Measurements from ENCODE around the gene TSPY1.
"Not testable (repeated sequence)": the region's sequence is repeated elsewhere in the genome, so short reads cannot be mapped to it uniquely, and the experiment has no call there.

TSPY1 gene, protein sequence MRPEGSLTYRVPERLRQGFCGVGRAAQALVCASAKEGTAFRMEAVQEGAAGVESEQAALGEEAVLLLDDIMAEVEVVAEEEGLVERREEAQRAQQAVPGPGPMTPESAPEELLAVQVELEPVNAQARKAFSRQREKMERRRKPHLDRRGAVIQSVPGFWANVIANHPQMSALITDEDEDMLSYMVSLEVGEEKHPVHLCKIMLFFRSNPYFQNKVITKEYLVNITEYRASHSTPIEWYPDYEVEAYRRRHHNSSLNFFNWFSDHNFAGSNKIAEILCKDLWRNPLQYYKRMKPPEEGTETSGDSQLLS

DNA sequence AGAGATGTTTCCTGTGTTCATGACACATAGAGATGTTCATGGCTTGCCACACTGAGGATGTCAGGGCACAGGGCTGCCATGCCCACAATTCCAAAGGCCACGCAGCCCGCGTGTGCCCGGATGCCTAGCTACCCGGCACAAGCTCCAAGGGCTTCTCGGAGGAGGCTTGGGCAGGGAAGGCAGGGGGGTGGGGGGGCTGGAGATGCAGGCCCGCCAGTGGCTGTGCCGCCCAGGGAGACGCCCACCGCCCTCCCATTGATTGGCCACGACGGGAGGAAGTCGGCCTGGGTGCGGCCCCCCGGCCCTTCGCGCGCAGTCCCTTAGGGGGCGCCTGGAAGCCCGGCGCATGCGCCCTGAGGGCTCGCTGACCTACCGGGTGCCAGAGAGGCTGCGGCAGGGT lies at the start of gene TSPY1:
TSPY1 (plus strand) TSS at position 301 of the 400 bp plus-strand sequence; CDS start at position 347, 46 bp downstream.
- DNase-seq (ENCODE audit: low read depth), result not testable (repeated sequence)

DNA sequence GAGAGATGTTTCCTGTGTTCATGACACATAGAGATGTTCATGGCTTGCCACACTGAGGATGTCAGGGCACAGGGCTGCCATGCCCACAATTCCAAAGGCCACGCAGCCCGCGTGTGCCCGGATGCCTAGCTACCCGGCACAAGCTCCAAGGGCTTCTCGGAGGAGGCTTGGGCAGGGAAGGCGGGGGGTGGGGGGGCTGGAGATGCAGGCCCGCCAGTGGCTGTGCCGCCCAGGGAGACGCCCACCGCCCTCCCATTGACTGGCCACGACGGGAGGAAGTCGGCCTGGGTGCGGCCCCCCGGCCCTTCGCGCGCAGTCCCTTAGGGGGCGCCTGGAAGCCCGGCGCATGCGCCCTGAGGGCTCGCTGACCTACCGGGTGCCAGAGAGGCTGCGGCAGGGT lies 20.2 kb downstream of the TSPY1 start, which contains the start of gene TSPY9:
TSPY9 (plus strand) TSS at position 301 of the 400 bp plus-strand sequence; CDS start at position 347, 46 bp downstream.
- DNase-seq (ENCODE audit: low read depth), result not testable (repeated sequence)

DNA sequence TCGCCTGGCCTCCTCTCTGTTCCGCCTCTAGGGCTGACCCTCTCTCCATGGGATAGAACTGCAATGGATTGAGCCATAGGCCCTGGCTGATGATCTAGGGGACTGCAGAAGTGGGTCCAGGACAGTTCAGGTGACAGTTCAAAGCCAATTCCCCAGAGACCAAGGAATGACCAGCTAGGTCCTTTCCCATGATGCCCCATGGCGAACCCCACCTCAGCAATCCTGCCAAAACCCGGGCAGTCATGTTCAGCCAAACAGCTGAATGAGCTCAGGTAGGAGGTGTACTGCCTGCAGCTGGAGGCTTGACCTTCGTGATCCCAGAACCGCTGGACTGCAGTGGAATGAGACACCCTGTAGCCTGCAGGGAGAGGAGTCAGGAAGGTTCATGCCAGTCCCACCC lies 37.6 kb downstream of the TSPY1 start:
- DNase-seq (ENCODE audit: low read depth), result not testable (repeated sequence)

DNA sequence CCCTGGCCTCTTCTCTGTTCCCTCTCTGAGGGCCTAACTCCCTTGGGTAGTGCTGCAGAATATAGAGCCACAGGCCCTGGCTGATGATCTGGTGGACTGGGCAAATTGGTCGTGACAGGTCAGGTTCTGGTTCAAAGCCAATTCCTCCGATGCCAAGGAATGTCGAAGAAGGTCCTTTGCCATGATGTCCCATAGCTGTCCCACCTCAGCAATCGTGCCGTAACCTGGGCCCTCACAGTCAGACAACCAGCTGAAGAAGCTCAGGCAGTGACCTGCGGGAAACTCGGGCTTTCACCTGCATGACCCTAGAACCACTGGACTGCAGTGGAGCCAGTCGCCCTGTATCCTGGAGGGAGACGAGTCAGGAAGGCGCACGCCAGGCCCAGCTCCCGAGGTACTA lies 49.5 kb downstream of the TSPY1 start:
- DNase-seq (ENCODE audit: low read depth), result not testable (repeated sequence)

All from non-pigmented ciliary epithelial cell (primary cell).